NCI-H2029 treated with DMSO at 0.1 percent for 48 hours (cell line): ENCODE data around the gene ARHGEF35.
"Not testable (repeated sequence)": the region's sequence is repeated elsewhere in the genome, so short reads cannot be mapped to it uniquely, and the experiment has no call there.

ENCODE experiments used
- DNase-seq: peaks from one replicate; lab custom pipeline; 2025; lab: John Stamatoyannopoulos, UW

ARHGEF35 gene

GRCh38 chr7:144178380-144179164 lies 17.1 kb downstream of the ARHGEF35 start:
- not testable (repeated sequence) for DNase-seq

- DNase-seq, result no peak
Measured at GRCh38 chr7:144174613-144175012, 21.0 kb downstream of the ARHGEF35 start.

- not testable (repeated sequence) for DNase-seq
Measured at GRCh38 chr7:144171594-144172350, 23.9 kb downstream of the ARHGEF35 start.

GRCh38 chr7:144164784-144165183 lies 30.8 kb downstream of the ARHGEF35 start:
- no peak for DNase-seq

- DNase-seq, result no peak
Measured at GRCh38 chr7:144158861-144159260, 36.8 kb downstream of the ARHGEF35 start.

GRCh38 chr7:144148224-144148827 lies 47.3 kb downstream of the ARHGEF35 start:
- DNase-seq, result no peak

- no peak for DNase-seq
Measured at GRCh38 chr7:144144426-144144825, 51.2 kb downstream of the ARHGEF35 start.

- no peak for DNase-seq
Measured at GRCh38 chr7:144142187-144142586, 53.4 kb downstream of the ARHGEF35 start.

- DNase-seq, result no peak
Measured at GRCh38 chr7:144137501-144137900, 58.1 kb downstream of the ARHGEF35 start.
